ENCODE data around the gene PSMG3.

PSMG3 gene

GRCh38 chr7:1557006-1557405, 12.8 kb downstream of the PSMG3 start:
- DNase-seq = no peak

GRCh38 chr7:1555813-1556543, 13.9 kb downstream of the PSMG3 start, which contains the start of gene TMEM184A:
Gene TMEM184A, minus strand, starts transcription at chr7:1556205. Its CDS starts 721 bp downstream, at chr7:1555484.
- DNase-seq = peak; percentile 89

- no peak for DNase-seq
These were observed 14.6 kb downstream of the PSMG3 start for GRCh38 chr7:1555046-1555812.

GRCh38 chr7:1554333-1555045, 15.3 kb downstream of the PSMG3 start:
- DNase-seq = no peak

GRCh38 chr7:1553512-1554210, 16.2 kb downstream of the PSMG3 start:
- DNase-seq = no peak

- no peak for DNase-seq
These were observed 17.6 kb downstream of the PSMG3 start for GRCh38 chr7:1552200-1552599.

GRCh38 chr7:1550846-1551155, 19.0 kb downstream of the PSMG3 start:
- DNase-seq = no peak

GRCh38 chr7:1550005-1550845, 19.6 kb downstream of the PSMG3 start:
- no peak for DNase-seq

- no peak for DNase-seq
These were observed 20.4 kb downstream of the PSMG3 start for GRCh38 chr7:1549357-1550004.

- no peak for DNase-seq
These were observed 20.9 kb downstream of the PSMG3 start for GRCh38 chr7:1548944-1549343.

- no peak for DNase-seq
These were observed 21.4 kb downstream of the PSMG3 start for GRCh38 chr7:1548438-1548831.

- no peak for DNase-seq
These were observed 21.9 kb downstream of the PSMG3 start for GRCh38 chr7:1547777-1548437.

- no peak for DNase-seq
These were observed 22.7 kb downstream of the PSMG3 start for GRCh38 chr7:1546909-1547776.

GRCh38 chr7:1546274-1546908, 23.4 kb downstream of the PSMG3 start:
- no peak for DNase-seq

GRCh38 chr7:1545417-1546246, 24.2 kb downstream of the PSMG3 start:
- no peak for DNase-seq

- no peak for DNase-seq
These were observed 24.9 kb downstream of the PSMG3 start for GRCh38 chr7:1544896-1545416.

- DNase-seq = no peak
These were observed 25.5 kb downstream of the PSMG3 start for GRCh38 chr7:1544178-1544895.

- no peak for DNase-seq
These were observed 26.0 kb downstream of the PSMG3 start for GRCh38 chr7:1543826-1544177.
